Activated CD8-positive, alpha-beta memory T cell treated with anti-CD3 and anti-CD28 coated beads, Interleukin-2, amount 50 U/mL, for 4 hours (primary cell): ENCODE data around the gene SMAD2.

Experiments
- DNase-seq: peaks from one replicate; pipeline ENCODE4 v3.0.0-alpha.2; 2020

SMAD2 gene

GRCh38 chr18:47893939-47894699, 36.3 kb downstream of the SMAD2 start:
- DNase-seq: no peak

- DNase-seq: no peak
These were observed 37.4 kb downstream of the SMAD2 start for GRCh38 chr18:47893047-47893446.

- DNase-seq: no peak
These were observed 42.3 kb downstream of the SMAD2 start for GRCh38 chr18:47888156-47888555.

- DNase-seq: no peak
These were observed 43.2 kb downstream of the SMAD2 start for GRCh38 chr18:47887227-47887626.

GRCh38 chr18:47883771-47884413, 46.6 kb downstream of the SMAD2 start:
- no peak for DNase-seq

- no peak for DNase-seq
These were observed 47.8 kb downstream of the SMAD2 start for GRCh38 chr18:47882641-47883040.

GRCh38 chr18:47881752-47882455, 48.6 kb downstream of the SMAD2 start:
- DNase-seq: no peak

GRCh38 chr18:47881042-47881441, 49.4 kb downstream of the SMAD2 start:
- no peak for DNase-seq

GRCh38 chr18:47877892-47878291, 52.6 kb downstream of the SMAD2 start:
- no peak for DNase-seq

GRCh38 chr18:47876813-47877212, 53.6 kb downstream of the SMAD2 start:
- no peak for DNase-seq

- no peak for DNase-seq
These were observed 56.8 kb downstream of the SMAD2 start for GRCh38 chr18:47873625-47874024.

GRCh38 chr18:47872426-47872825, 58.0 kb downstream of the SMAD2 start:
- DNase-seq: no peak

GRCh38 chr18:47871288-47871687, 59.2 kb downstream of the SMAD2 start:
- no peak for DNase-seq

- no peak for DNase-seq
These were observed 59.9 kb downstream of the SMAD2 start for GRCh38 chr18:47870605-47871004.

- no peak for DNase-seq
These were observed 61.7 kb downstream of the SMAD2 start for GRCh38 chr18:47868744-47869143.

GRCh38 chr18:47865183-47865582, 65.3 kb downstream of the SMAD2 start:
- no peak for DNase-seq

GRCh38 chr18:47863041-47863440, 67.4 kb downstream of the SMAD2 start:
- DNase-seq: no peak

- no peak for DNase-seq
These were observed 71.9 kb downstream of the SMAD2 start for GRCh38 chr18:47858607-47859006.

- no peak for DNase-seq
These were observed 82.8 kb downstream of the SMAD2 start for GRCh38 chr18:47847635-47848034.

- no peak for DNase-seq
These were observed 84.0 kb downstream of the SMAD2 start for GRCh38 chr18:47846431-47846830.

- DNase-seq: no peak
These were observed 85.5 kb downstream of the SMAD2 start for GRCh38 chr18:47844828-47845498.

GRCh38 chr18:47842836-47843235, 87.6 kb downstream of the SMAD2 start:
- no peak for DNase-seq

- no peak for DNase-seq
These were observed 92.1 kb downstream of the SMAD2 start for GRCh38 chr18:47838396-47838795.
